Measurements from ENCODE around the gene TRMT44. TPM values are rescaled to one million over a fixed set of nuclear protein-coding genes. Genes with fewer than 3 reads are reported as not detected.
A peak's percentile ranks its signal among the peaks of the same experiment; 100 is the strongest.
"Not testable (repeated sequence)": the region's sequence is repeated elsewhere in the genome, so short reads cannot be mapped to it uniquely, and the experiment has no call there.

Gene TRMT44
- total RNA-seq, 1 experiment from 2014 or later, result 8.7 TPM

DNA sequence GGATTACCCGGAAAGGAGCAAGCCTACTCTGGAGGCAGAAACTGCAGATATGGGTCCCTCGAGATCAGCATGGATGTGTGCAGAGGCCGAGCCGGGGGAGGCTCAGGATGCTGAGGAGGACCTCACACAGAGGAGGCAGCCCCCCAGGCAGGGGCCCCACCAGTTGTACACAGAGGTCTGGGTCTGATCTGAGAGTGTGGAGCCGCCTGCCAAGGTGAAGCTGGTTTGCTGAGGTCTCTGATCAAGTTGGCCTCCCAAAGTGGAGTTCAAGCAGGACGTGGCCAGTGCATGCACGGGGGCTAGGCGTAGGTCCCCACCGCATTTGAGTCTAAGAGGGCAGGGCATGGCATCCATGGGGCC, 35.1 kb upstream of the TRMT44 start:
- DNase-seq (ENCODE audit: low read depth), result no peak

DNA sequence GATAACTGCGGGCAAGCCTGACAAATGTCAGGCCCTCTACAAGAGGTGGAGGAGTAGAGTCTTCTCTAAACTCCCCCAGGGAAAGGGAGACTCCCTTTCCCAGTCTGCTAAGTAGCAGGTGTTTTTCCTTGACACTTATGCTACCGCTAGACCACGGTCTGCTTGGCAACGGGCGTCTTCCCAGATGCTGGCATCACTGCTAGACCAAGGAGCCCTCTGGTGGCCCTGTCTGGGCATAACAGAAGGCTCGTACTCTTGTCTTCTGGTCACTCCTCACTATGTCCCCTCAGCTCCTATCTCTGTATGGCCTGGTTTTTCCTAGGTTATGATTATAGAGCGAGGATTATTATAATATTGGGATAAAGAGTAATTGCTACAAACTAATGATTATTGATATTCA, 33.7 kb upstream of the TRMT44 start:
- peak; percentile 28 for DNase-seq (ENCODE audit: low read depth)

DNA sequence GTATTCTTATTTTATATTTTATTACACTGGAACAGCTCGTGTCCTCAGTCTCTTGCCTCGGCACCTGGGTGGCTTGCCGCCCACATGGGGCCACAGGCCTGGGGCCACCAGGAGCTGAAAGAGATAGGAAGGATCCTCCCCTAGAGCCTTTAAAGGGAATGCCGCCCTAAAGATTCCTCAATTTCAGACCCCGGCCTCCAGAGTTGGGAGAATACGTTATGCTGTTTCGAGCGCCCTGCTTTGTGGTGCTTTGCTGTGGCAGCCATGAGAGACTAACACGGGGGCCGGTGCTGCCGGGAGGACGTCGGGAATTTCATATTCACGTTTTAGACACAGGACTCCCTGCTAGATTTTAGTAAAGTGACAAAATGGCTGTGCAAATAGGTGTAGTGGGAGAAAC, 33.3 kb upstream of the TRMT44 start:
- no peak for DNase-seq (ENCODE audit: low read depth)

DNA sequence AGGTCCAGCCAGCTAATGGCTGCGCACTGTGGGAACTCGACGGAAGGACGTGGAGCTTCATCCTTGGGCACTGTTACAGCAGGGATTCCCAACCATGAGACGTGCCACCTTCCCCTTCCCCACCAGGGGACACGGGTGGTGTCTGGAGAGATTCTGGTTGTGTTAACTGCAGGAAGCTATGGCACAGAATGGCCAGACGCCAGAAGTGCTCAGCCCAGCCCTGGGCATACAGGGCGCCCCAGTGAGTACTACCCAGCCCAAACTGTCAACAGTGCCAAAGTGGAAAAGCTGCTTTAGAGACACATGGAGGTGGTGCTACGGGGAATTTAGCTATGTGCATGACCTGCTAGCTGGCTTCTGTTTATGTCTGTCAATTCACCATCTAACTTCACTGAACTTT, 32.8 kb upstream of the TRMT44 start:
- DNase-seq (ENCODE audit: low read depth), result no peak

DNA sequence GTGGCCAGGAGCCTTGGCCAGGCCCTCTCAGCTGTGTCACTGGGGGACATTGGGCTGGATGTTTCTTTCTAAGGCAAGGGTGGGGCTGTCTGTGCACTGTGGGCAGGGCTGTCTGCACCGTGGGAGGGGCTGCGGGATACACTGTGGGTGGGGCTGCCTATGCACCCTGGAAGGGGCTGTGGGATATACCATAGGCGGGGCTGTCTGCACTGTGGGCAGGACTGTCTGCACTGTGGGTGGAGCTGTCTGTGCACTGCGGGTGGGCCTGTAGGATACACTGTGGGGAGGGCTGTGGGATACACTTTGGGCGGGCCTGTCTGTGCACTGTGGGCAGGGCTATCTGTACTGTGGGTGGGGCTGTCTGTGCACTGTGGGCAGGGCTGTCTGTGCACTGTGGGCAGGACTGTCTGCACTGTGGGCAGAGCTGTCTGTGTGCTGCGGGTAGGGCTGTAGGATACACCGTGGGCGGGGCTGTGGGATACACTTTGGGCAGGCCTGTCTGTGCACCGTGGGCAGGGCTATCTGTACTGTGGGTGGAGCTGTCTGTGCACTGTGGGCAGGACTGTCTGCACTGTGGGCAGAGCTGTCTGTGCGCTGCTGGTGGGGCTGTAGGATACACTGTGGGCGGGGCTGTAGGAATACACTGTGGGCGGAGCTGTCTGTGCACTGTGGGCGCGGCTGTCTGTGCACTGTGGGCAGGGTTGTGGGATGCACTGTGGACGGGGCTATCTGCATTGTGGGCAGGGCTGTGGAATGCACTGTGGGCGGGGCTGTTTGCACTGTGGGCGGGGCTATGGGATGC, 31.1 kb upstream of the TRMT44 start:
- no peak for DNase-seq (ENCODE audit: low read depth)

DNA sequence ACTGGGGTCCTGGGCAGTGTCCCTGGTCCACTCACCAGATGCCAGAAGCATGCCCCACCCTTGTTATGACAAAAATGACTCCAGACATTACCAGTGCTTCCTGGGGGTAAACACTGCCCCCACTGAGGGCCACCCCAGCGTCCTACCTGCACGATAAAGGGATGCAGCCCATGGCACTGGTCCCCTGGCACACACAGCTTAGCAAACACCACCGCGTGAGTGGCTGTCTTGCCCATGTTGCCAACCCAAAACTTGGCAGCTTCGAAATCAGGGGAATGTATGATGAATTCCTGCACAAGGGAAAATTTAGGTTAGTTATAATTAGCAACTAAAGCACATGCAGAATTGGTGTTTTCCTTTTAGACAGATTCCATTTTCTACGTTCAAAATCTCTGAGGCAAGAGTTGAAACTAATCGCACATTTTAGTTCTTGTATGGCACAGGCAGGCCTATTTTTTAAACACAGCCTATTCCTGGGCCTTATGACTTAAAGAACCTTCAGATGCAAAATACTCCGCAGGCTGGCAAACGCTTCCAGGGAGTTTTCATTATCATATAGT, 30.4 kb upstream of the TRMT44 start:
- no peak for DNase-seq (ENCODE audit: low read depth)

DNA sequence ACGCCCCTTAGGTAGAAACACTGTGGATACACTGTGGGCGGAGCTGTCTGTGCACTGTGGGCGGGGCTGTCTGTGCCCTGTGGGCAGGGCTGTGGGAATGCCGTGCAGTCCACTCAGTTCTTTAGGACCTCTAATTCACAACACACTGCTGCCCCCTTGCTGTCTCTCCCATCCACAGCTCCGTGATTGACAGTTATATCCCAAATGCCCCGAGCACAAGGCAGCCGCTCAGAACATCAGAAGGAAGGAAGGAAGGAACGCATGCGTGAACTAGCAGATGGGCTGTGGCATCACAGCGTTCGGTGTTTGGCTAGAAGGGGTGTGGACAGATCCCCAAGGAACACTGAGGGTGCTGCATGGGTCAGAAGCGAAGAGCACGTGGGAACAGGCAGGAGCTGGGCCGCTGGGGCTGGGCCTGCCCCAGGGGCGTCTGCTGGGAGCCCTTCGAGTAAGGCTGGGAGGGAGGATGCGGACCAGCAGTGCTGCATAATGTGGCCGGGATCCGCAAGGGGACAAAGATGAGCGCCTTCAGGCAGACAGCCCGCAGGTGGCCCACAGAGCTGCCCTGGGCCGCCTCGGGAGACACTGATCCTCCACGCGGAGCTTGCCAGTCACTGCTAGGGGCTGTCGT, 29.8 kb upstream of the TRMT44 start:
- peak; percentile 42 for DNase-seq (ENCODE audit: low read depth)

DNA sequence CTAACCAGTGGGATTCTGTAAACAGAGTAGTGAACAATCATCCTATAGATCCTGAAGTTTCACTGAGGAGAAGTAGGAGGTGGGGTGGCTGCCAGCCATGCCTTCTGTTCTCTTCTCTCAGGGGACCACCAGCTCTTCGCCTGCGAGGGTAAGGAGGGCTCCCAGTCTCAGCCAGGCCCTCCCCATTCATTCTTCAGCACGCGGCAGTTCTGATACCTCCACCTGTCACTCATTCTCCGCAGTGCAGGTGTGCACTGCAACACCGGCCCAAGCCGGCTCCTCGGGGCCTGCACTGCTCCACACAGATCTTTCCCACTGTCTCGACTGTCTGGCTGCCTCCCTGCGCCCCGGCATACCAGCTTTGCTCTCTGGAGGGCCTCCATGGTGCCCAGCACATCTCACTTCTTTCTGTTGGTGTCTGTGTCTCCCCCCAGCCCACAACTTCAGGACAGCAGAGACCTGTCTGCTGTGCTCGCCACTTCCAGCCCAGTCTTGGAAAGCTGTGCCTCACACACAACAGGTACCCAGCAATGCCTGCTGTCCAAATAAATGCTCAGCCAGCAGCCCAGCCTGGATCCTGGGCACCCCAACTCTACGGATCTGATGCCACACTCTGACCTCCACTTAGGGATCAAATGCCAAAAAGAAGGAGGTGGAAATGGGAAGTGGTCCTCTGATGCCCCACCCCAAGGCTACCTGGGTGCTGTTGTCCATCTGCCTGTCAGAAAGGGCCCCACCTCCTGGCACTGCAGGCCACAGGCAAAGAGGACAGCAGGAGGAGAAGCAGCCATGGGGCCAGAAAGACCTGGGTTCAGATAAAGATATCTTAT, 29.0 kb upstream of the TRMT44 start:
- no peak for DNase-seq (ENCODE audit: low read depth)

DNA sequence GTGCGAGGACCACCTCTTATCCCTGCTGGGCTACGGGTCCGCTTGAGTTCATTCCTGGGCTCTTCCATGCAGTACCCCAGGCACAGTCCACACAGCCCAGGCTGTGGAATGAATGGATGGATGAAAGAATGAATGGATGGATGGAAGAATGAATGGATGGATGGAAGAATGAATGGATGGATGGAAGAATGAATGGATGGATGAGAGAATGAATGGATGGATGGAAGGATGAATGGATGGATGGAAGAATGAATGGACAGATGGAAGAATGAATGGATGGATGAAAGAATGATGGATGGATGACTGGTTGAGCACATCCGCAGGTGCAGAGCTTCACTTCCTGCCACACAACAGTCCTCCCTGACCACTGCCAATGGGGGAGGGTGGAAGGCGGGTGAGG, 28.3 kb upstream of the TRMT44 start:
- no peak for DNase-seq (ENCODE audit: low read depth)

DNA sequence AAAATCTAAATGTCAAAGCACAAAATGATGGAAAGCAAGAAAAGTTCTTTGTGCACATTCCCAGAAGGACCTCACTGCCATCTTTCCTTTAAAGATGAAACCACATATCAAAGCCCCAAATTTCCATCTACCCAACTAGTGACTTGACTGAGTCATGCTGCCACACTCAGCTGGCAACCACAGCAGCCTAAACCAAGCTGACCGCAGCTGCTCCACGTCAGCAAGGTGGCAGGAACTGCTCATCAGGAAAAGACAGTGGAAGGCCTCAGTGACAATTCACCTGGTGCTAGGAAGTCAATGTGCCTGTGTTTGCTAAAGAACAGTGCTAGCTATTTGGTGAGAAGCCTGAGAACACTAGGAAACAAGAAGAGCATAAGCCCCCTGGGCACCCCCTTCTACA, 26.2 kb upstream of the TRMT44 start:
- peak; percentile 86 for DNase-seq (ENCODE audit: low read depth)

DNA sequence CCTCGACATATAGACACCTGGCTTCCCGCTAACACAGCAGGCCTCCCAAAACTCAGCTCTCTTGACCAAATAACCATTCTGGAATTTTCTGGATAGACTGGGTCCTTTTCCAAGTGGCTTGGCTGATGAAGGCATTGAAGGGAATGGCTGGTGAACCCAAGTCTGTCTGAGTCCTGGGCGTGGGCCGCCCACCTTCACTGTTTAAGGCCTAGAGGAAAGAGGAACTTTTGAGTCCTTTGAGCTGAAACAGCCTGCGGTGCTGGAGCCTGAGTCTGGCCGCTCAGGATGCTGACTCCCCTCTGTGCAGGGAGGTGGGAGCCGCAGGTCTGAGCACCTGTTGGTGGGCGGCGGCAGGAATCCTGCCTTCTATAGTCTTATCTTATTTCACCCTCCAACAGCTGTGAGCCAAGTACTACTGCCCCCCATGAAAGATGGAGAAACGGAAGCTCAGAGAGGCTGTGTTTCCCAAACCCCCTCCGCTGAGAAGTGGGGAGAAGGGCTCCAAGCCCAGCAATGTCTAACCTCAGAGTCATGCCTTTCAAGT, 23.4 kb upstream of the TRMT44 start:
- no peak for DNase-seq (ENCODE audit: low read depth)

DNA sequence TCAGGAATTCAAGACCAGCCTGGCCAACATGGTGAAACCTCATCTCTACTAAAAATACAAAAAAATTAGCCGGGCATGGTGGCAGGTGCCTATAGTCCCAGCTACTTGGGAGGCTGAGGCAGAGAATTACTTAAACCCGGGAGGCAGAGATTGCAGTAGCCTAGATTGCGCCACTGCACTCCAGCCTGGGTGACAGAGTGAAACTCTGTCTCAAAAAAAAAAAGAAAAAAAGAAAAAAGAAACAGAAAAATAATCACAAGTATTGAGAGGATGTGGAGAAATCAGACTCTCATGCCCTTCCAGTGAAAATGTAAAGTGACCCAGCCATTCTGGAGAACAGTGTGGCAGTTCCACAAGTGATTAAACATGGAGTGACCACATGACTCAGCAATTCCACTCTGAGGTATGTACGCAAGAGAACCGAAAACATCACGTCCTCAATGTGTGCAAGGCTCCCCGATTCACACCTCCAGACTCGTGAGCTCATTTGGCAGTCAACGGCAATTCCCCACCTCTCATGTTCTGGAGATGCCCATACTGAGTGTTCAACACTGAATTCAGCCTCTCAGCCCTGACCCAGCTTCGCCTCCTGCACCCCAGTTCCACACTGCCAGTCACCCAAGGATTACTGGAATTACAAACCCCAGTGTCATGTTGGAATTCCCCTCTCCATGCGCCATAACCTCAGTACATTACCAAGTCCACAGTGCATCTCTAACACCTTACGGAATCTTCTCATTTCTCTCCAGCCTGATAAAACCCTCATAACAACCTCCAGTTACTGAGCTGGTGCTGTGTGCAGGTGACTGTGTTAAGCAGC, 21.1 kb upstream of the TRMT44 start:
- peak; percentile 67 for DNase-seq (ENCODE audit: low read depth)

DNA sequence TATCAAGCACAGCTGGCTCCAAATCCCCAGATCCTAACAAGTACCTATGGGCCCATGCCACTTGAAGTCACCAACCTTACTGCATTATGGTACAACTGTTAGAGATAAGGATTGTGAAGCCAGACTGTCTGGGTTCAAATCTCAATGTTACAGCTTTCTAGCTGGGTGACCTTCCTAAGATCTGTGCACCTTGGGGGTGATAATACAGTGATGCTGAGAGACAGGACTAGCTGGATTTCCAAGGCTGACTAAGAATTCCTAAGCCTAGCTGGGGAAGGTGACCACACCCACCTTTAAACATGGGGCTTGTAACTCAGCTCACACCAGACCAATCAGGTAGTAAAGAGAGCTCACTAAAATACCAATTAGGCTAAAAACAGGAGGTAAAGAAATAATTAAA, 20.4 kb upstream of the TRMT44 start:
- DNase-seq (ENCODE audit: low read depth), result not testable (repeated sequence)

DNA sequence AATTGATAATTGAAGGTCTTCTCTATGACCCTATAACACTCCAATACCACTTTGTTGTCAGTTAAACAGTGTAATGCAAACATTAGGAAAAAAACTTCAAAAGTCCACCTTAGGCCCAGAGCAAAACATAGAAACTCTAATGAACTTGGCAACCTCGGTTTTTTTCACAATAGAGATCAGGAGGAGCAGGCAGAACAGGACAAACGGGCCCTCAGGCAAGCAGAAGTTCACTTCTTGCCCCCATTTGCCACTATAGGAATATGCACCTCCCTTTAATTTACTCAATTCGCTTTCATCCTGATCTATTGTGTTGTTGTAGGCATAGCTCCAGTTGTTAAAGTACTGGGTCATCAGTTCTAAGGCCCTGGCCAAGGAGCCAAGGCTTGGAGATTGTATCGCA, 18.2 kb upstream of the TRMT44 start:
- no peak for DNase-seq (ENCODE audit: low read depth)

DNA sequence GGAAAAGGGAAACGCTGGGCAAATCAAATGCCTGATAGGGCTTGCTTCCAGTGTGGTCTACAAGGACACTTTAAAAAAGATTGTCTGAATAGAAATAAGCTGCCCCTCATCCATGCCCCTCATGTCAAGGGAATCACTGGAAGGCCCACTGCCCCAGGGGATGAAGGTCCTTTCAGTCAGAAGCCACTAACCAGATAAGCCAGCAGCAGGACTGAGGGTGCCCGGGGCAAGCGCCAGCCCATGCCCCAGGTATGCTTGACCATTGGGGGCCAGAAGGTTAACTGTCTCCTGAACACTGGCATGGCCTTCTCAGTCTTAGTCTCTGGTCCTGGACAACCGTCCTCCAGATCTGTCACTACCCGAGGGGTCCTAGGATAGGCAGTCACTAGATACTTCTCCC, 17.8 kb upstream of the TRMT44 start:
- no peak for DNase-seq (ENCODE audit: low read depth)

DNA sequence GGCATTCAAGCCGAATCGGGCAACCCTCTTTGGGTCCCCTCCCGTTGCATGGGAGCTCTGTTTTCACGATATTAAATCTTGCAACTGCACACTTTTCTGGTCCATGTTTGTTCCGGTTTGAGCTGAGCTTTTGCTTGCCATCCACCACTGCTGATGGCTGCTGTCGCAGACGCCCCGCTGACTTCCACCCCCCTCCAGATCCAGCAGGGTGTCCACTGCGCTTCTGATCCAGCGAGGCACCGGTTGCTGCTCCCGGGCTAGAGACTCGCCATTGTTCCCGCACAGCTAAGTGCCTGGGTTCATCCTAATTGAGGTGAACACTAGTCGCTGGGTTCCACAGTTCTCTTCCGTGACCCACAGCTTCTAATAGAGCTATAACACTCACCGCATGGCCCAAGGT, 13.3 kb upstream of the TRMT44 start:
- DNase-seq (ENCODE audit: low read depth), result no peak

DNA sequence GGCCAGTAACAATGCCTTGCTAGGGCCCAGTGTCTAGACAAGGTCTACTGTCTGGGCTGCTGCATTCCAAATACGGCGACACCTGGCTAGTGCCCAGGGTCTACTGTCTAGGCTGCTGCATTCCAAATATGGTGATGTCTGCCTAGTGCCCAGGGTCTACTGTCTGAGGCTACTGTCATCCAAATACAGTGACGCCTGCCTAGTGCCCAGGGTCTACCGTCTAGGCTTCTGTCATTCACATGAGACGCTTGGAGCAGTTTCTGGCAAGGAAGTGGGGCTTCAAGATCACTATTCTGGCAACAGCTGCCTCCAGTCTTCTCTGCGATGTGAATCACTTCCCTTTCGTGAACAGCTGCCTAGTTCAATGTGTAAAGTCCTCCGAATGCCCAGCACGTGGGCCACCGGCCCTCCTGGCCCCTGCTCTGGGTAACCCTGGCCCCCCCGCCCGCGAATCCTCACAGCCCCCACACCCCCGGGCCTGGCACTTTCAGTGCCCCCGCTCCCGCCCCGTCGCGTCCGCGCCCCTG, 12.8 kb upstream of the TRMT44 start:
- peak; percentile 42 for DNase-seq (ENCODE audit: low read depth)

DNA sequence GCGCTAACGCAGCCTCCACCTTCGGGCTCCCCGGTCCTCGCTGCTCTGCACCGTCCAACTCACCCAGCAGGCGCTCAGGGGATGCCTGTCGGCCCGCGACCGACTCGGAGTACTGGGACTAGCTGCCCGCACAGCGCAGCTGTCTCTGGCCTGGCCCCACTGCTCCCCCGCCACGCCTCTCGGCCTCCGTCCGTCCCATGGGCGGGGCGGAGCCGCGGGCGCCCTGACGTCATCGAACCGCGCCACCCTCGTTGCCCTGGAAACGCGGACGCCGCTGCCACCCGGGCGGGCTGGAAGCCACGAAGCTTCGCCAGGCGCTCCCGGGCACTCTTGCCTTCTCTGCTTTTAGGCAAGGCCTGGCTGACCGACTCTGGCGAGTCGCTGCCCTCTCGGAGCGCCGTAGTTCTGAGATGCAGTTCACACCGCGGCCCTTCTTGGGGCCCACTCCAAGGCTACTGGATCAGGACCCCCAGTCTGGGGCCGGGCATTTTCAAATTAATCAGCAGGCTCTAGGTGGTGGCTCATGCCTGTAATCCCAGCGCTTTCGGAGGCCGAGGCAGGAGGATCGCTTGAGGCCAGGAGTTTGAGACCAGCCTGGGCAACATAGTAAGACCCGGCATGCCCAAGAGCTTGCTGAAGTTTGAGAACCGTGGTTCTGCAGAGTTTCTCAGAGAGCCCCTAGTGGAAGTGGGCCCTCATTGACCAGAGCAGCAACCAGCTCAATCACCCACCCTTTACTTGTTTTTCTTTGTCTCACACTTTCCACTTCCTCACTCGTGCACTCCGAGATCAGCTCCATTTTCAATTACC, 12.1 kb upstream of the TRMT44 start:
- peak; percentile 82 for DNase-seq (ENCODE audit: low read depth)

DNA sequence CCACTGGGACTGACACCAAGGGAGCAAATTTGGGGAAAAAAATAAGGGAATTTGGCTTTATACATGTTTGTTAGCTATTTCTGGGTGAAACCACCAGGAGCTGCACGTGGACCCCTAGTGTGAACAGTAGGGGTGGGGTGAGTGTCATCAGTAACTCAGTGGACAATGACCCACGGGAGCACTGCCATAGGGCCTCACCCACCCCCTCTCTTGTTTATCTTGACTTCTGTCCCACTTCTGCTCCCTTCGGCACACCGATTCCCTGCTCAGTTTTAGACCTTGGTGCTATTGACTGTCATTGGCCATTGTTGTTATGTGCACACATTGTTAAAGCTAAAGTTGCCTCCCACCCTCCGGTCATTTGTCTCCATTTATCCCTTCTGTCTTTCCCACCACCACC, 9.0 kb upstream of the TRMT44 start:
- DNase-seq (ENCODE audit: low read depth), result no peak

DNA sequence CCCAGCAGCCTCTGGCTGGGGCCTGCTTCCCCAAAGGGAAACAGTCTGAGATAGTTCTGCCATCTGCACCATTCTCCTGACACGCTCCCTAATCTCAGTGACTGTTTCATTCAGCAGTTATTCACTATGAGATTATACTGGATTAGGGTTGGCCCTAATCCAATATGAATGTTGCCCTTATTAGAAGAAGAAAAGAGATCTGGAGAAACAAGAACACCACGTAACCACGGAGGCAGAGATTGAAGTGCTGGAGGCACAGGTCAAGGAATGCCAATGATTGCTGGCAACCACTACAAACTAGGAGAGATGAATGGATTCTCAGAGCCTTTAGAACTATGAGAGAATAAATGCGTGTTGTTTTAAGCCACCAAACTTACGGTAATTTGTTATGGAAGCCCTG, 7.4 kb upstream of the TRMT44 start:
- DNase-seq (ENCODE audit: low read depth), result no peak

All from M059J (cell line).